GM20000 (cell line): ENCODE results near the gene LPAR3.

Source experiments
- DNase-seq: peaks from one replicate; pipeline ENCODE4 v3.0.0; 2012; ENCODE audit warnings: low spot score
- CTCF ChIP-seq: IDR thresholded peaks from 2 replicates; pipeline ENCODE4 v1.5.1; 2012; ENCODE audit warnings: mild to moderate bottlenecking, control low read depth; ENCODE audit errors: extremely low read depth, missing control alignments

The LPAR3 gene

DNA sequence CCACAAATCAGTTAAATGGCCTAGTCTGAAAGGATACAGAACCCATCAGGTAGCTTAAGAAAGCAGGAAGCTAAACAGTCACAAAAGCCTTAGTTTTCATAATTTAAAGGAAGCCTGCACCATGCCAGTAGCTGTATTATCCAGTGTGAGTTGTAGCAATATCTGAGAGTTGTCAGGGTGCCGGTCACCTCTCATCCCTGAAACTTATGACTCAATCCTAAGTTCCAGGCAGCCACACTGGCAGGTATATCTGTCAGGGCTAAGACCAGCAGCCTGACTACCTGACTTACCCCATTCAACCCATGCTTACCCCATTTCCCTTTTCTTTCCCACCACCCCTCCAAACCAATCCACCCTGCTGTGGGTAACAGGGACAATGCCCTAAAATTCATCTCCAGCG lies 37.8 kb upstream of the LPAR3 start:
- DNase-seq = no peak
- TF ChIP-seq CTCF = no peak

- DNase-seq = no peak
- TF ChIP-seq CTCF = no peak
Measured at GRCh38 chr1:84930329-84930728, 37.3 kb upstream of the LPAR3 start.

DNA sequence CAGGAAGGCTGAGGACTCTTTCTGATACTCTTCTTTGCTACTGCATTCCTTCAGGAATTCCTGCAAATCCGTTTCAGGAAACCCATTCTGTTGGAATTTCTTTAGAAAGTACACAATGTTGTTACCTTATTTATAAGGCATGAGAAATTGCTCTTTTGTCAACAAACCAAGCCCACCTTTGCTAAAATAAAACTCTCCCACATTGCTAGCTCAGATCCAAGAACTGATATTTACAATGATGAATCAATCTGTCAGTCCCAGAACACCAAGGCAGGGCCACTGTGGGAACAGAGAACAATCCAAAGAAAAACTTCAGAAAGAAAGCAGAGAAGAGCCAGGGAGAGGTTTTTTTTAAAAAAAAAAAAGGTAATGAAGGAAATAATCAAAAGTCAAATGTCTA lies 36.6 kb upstream of the LPAR3 start:
- DNase-seq = no peak
- no peak for TF ChIP-seq CTCF

- TF ChIP-seq CTCF = no peak
- DNase-seq = no peak
Measured at GRCh38 chr1:84928979-84929378, 36.0 kb upstream of the LPAR3 start.

- TF ChIP-seq CTCF = no peak
- DNase-seq = no peak
Measured at GRCh38 chr1:84923317-84923716, 30.3 kb upstream of the LPAR3 start.

- TF ChIP-seq CTCF = no peak
- DNase-seq = no peak
Measured at GRCh38 chr1:84920159-84920558, 27.2 kb upstream of the LPAR3 start.

DNA sequence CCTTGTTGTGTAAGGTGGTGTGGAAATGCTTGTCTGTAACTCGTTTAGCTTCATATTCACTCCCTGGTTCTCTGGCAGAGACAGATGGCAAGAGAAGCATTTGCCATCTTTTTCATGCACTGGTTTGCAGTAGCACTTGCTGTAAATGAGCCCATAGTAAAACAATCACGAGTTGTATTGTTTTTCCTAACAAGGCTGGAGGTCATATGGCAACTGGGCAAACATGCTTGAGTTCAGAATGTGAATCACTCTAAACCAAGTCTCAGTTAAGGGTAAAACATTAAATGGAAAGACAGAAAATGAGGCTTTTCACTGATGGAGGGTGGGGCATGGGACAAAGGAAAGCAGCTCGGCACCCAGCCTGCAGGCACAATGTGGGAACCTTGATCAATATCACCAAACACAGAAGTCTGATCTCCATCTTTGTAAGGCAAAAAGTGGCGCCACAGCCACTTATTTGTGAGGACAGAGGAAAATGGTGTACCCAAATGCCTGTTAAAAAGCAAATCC lies 26.5 kb upstream of the LPAR3 start:
- no peak for TF ChIP-seq CTCF
- DNase-seq = no peak
